B cell (primary cell): ENCODE data around the gene LALBA.

Experiments
- CTCF ChIP-seq: fragments of 200-600 bp; IDR thresholded peaks from one replicate; pipeline ENCODE4 v1.8.0; 2022; ENCODE audit warnings: antibody characterized with exemption, mild to moderate bottlenecking
- EZH2 ChIP-seq: IDR thresholded peaks from 2 replicates; pipeline ENCODE4 v1.6.1; 2012; ENCODE audit warnings: borderline replicate concordance, low read depth, mild to moderate bottlenecking, moderate library complexity, low read length; ENCODE audit not compliant: insufficient read depth, poor library complexity, severe bottlenecking

- no peak for TF ChIP-seq CTCF
- TF ChIP-seq EZH2: no peak
These were observed 11.9 kb downstream of the LALBA start for GRCh38 chr12:48557919-48558318.
